DMS53 (cell line): ENCODE results near the gene CD40LG.

Source experiments
- DNase-seq: peaks from one replicate; lab custom pipeline; 2025; lab: John Stamatoyannopoulos, UW

The CD40LG gene

GRCh38 chrX:136697156-136697555 lies 49.2 kb downstream of the CD40LG start:
- DNase-seq: no peak

GRCh38 chrX:136708348-136708747 lies 60.4 kb downstream of the CD40LG start:
- DNase-seq: peak; percentile 50
